ENCODE measurements around the gene TTC24. TPM values are rescaled to one million over a fixed set of nuclear protein-coding genes. Genes with fewer than 3 reads are reported as not detected.
A peak's percentile ranks its signal among the peaks of the same experiment; 100 is the strongest.
"Not testable (repeated sequence)": the region's sequence is repeated elsewhere in the genome, so short reads cannot be mapped to it uniquely, and the experiment has no call there.

Gene TTC24
- total RNA-seq, 3 donors from 2014 or later: 0.25 to 0.43 (median 0.34) TPM

DNA sequence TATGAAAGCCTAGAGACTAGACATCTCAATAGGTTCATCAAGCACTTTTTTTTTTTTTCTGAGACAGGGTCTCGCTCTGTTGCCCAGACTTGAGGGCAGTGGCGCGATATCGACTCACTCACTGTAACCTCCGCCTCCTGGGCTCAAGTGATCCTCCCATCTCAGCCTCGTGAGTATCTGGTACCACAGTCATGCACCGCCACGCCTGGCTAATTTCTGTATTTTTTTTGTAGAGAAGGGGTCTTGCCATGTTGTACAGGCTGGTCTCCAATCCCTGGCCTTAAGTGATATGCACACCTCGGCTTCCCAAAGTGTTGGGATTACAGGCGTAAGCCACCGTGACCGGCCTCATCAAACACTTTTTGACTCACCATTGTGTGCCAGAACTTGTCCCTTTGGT lies 22.4 kb downstream of the TTC24 start:
- intact Hi-C loops (cut with DNase I, micrococcal nuclease): loop anchor here (10.0 kb wide), 2 partner anchors 117 to 147 kb away; no protein-coding TSS in a partner anchor

DNA sequence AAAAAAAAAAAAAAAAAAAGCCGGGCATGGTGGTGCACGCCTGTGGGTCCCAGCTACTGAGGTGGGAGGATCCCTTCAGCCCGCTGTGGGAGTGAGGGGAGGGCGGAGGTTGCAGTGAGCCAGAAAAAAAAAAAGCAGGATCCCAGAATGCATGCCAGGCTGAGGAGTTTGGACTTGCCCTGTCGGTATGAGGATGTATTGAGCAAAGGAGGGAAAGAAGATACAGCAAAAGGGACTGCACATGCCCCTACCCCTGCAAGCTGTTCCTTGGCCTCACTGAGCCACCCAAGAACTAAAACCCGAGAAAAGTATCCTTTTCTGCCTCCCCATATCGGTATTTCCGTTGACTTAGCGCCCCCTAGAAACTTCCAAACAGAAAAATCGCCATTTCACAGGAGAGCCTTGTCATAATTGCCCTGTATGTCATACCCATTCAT lies 23.1 kb downstream of the TTC24 start:
- TF ChIP-seq, protein P1, sequence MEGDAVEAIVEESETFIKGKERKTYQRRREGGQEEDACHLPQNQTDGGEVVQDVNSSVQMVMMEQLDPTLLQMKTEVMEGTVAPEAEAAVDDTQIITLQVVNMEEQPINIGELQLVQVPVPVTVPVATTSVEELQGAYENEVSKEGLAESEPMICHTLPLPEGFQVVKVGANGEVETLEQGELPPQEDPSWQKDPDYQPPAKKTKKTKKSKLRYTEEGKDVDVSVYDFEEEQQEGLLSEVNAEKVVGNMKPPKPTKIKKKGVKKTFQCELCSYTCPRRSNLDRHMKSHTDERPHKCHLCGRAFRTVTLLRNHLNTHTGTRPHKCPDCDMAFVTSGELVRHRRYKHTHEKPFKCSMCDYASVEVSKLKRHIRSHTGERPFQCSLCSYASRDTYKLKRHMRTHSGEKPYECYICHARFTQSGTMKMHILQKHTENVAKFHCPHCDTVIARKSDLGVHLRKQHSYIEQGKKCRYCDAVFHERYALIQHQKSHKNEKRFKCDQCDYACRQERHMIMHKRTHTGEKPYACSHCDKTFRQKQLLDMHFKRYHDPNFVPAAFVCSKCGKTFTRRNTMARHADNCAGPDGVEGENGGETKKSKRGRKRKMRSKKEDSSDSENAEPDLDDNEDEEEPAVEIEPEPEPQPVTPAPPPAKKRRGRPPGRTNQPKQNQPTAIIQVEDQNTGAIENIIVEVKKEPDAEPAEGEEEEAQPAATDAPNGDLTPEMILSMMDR (IDR thresholded peaks at IDR 0.05): no peak
- Histone ChIP-seq H3K4me3 (no peak overlapping the region), H3K9me3 (no peaks in the 10 kb centered on the region), H3K36me3 (ENCODE audit: low read depth) (no peaks in the 10 kb centered on the region), H3K4me1 (ENCODE audit: low read depth) (peaks cover 13% of the 10 kb centered on the region)
- ATAC-seq: no peak
- intact Hi-C loops (cut with DNase I, micrococcal nuclease): loop anchor here (10.0 kb wide), 2 partner anchors 118 to 148 kb away; no protein-coding TSS in a partner anchor
- peak in 1 of 3 donors; percentile 38 for DNase-seq

More for the DNA sequence above, 22.4 kb downstream of the TTC24 start:
- H3K4me1 ChIP-seq (ENCODE audit: low read depth): peaks cover 13% of the 10 kb centered on the region
- DNase-seq: no peak
- TF ChIP-seq, protein P1 (IDR thresholded peaks at IDR 0.05): no peak
- no peak for ATAC-seq
- no peaks in the 10 kb centered on the region for H3K9me3 ChIP-seq
- H3K4me3 ChIP-seq: no peak overlapping the region
- no peaks in the 10 kb centered on the region for H3K36me3 ChIP-seq (ENCODE audit: low read depth)

DNA sequence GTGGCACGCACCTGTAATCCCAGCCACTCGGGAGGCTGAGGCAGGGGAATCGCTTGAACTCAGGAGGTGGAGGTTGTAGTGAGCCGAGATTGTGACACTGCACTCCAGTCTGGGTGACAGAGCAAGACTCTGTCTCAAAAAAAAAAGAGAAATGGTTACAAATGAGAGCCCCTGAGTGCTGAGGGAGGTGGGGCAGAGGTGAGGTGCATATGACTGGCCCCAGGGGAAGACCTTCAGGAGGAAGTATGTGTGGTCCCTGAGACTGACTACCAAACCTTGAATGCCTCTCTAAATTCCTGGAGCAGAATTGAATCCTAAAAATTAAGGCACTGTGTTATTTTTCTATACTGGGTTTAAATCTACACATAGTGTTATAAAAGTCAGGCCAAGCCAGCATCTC lies 27.8 kb downstream of the TTC24 start:
- H3K4me1 ChIP-seq (ENCODE audit: low read depth); H3K4me3 ChIP-seq; DNase-seq; H3K9me3 ChIP-seq; ATAC-seq; H3K36me3 ChIP-seq (ENCODE audit: low read depth): not testable (repeated sequence)
- intact Hi-C loops (cut with DNase I, micrococcal nuclease): loop anchor here (10.0 kb wide), 2 partner anchors 123 to 153 kb away; no protein-coding TSS in a partner anchor

DNA sequence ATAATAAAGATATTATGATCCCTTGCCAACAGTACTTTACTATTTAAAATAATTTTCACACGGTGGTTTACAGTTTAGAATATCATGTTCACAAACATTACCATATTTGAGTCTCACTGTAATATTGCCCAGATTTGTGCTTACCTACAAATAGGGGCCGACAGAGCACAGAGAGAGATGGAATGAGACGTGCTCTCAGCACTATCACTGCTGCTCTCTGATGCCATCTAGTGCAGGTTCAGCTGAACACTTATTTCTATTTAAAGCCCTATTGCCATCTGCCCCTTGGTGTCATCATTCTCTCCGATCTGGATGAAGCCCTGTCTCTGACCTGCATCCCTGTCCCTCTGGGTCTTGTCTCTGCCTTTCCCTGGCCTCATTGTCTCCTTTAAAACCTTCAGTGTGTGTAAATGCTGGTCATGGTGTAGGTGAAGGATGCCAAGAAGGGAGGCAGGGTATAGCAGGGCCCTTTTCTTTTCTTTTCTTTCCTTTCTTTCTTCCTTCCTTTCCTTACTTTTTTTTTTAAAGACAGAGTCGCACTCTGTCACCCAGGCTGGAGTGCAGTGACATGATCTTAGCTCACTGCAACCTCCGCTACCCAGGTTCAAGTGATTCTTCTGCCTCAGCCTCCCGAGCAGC lies 28.6 kb downstream of the TTC24 start:
- TF ChIP-seq, protein P1 (IDR thresholded peaks at IDR 0.05): peak; percentile 52
- Histone ChIP-seq H3K4me3 (no peak overlapping the region), H3K4me1 (ENCODE audit: low read depth) (no peaks in the 10 kb centered on the region), H3K36me3 (ENCODE audit: low read depth) (peaks cover 4% of the 10 kb centered on the region), H3K9me3 (no peaks in the 10 kb centered on the region)
- DNase-seq (peak in 1 of 3 donors; percentile 79), ATAC-seq (peak; percentile 97)
- intact Hi-C loops (cut with DNase I, micrococcal nuclease): loop anchor here (10.0 kb wide), 2 partner anchors 123 to 153 kb away; no protein-coding TSS in a partner anchor

DNA sequence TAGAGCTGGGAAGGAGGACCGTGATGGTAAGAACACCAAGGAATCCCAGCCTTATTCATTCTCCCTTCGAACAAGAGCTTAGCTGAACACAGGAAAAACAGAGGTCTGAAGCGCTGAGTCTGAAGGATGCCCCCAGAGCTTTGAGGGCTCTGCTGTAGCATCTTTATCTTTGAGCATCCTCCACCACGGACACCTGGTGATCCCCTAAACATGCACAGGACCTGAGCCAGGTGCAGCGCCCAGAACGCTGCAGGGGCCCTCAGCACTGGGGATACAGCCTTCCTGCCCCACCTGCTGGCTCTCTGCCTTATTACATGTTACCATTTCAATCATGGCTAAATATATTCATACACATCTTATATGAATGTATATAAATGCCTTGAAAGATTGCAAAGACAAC lies 29.5 kb downstream of the TTC24 start:
- intact Hi-C loops (cut with DNase I, micrococcal nuclease): loop anchor here (10.0 kb wide), 2 partner anchors 124 to 154 kb away; no protein-coding TSS in a partner anchor
- ATAC-seq: peak; percentile 83
- H3K9me3 ChIP-seq: no peaks in the 10 kb centered on the region
- H3K4me3 ChIP-seq: no peak overlapping the region
- peaks cover 4% of the 10 kb centered on the region for H3K36me3 ChIP-seq (ENCODE audit: low read depth)
- TF ChIP-seq, protein P1 (IDR thresholded peaks at IDR 0.05): no peak
- peak in 1 of 3 donors; percentile 74 for DNase-seq
- no peaks in the 10 kb centered on the region for H3K4me1 ChIP-seq (ENCODE audit: low read depth)

DNA sequence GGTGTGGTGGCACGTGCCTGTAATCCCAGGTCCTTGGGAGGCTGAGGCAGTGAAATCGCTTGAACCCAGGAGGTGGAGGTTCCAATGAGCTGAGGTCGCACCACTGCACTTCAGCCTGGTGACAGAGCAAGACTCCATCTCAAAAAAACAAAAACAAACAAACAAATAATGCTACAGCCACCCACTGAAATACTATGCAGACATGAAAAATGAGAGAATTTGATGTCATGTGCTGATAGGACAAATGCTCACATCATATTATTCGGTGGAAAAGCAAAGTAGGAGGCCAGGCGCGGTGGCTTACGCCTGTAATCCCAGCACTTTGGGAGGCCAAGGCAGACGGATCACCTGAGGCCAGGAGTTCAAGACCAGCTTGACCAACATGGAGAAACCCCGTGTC lies 30.5 kb downstream of the TTC24 start:
- not testable (repeated sequence) for H3K9me3 ChIP-seq; ATAC-seq; H3K36me3 ChIP-seq (ENCODE audit: low read depth); DNase-seq; H3K4me3 ChIP-seq; H3K4me1 ChIP-seq (ENCODE audit: low read depth)
- intact Hi-C loops (cut with DNase I, micrococcal nuclease): loop anchor here in 1 of 2 donors (10.0 kb wide), 1 partner anchor 225 kb away; no protein-coding TSS in a partner anchor
